ENCODE data around the gene AWAT1.
A peak's percentile ranks its signal among the peaks of the same experiment; 100 is the strongest.
"Not testable (repeated sequence)": the region's sequence is repeated elsewhere in the genome, so short reads cannot be mapped to it uniquely, and the experiment has no call there.

The AWAT1 gene

GRCh38 chrX:70262952-70263567 is 28.6 kb downstream of the AWAT1 start:
- peak; percentile 16 for DNase-seq (ENCODE audit: low spot score)

GRCh38 chrX:70264784-70265183 is 30.3 kb downstream of the AWAT1 start:
- DNase-seq (ENCODE audit: low spot score) = no peak

GRCh38 chrX:70268034-70268433 is 33.6 kb downstream of the AWAT1 start, which contains the start of gene ARR3:
Gene ARR3, plus strand, starts transcription at chrX:70268334. Its CDS starts 1,052 bp downstream, at chrX:70269386.
- no peak for DNase-seq (ENCODE audit: low spot score)

DNA sequence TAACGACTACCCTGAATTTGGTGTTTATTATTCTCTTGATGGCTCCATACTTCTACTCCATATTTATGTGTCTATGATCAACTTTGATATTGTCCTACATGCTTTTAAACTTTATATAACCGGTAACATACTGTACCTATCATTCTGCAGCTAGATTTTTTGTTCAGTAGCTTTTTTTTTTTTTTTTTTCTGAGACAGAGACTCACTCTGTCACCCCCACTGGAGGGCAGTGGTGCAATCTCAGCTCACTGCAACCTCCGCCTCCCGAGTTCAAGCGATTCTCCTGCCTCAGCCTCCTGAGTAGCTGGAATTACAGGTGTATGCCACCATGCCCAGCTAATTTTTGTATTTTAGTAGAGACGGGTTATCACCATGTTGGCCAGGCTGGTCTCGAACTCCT is 39.6 kb downstream of the AWAT1 start:
- DNase-seq (ENCODE audit: low spot score) = not testable (repeated sequence)

GRCh38 chrX:70279081-70279480 is 44.6 kb downstream of the AWAT1 start:
- no peak for DNase-seq (ENCODE audit: low spot score)

- DNase-seq (ENCODE audit: low spot score) = no peak
These were observed 46.1 kb downstream of the AWAT1 start for GRCh38 chrX:70280573-70280972.

- no peak for DNase-seq (ENCODE audit: low spot score)
These were observed 47.5 kb downstream of the AWAT1 start, which contains the start of gene RAB41 for GRCh38 chrX:70281951-70282350. Gene RAB41, plus strand, starts transcription at chrX:70282172. Its CDS starts 46 bp downstream, at chrX:70282218.

- DNase-seq (ENCODE audit: low spot score) = no peak
These were observed 54.8 kb downstream of the AWAT1 start for GRCh38 chrX:70289168-70289792.
